Natural killer cell (primary cell): ENCODE measurements around the gene SLC19A1. TPM values are rescaled to one million over a fixed set of nuclear protein-coding genes. Genes with fewer than 3 reads are reported as not detected.

Experiments used
- ATAC-seq, 3 donors: fragments of 150-1000 bp in 2 of 3; fragments of 200-7000 bp in 1 of 3; cut with Tn5 transposase; 1 replicate in 1 of 3; 2 replicates in 2 of 3; pipeline ENCODE4 v1.10.0; 2021; ENCODE audit warnings: mild to moderate bottlenecking in 2 of 3, moderate library complexity in 2 of 3
- DNase-seq, 2 donors: peaks; one replicate each; pipeline versions ENCODE4 v3.0.0 to v3.0.0-alpha.2; 2013 to 2021; ENCODE audit warnings: mixed read lengths in 1 of 2
- H3K27ac ChIP-seq: one replicate; pipeline ENCODE4 v1.5.1; 2013; ENCODE audit warnings: mild to moderate bottlenecking, low read length
- H3K27me3 ChIP-seq: one replicate; pipeline ENCODE4 v1.6.1; 2013; ENCODE audit warnings: low read length; ENCODE audit not compliant: control insufficient read depth, insufficient read depth
- H3K36me3 ChIP-seq: one replicate; pipeline ENCODE4 v1.6.1; 2013; ENCODE audit warnings: low read length; ENCODE audit not compliant: control insufficient read depth, insufficient read depth
- H3K4me1 ChIP-seq: one replicate; pipeline ENCODE4 v1.6.1; 2013; ENCODE audit warnings: low read length; ENCODE audit not compliant: control insufficient read depth, insufficient read depth
- H3K4me3 ChIP-seq: one replicate; pipeline ENCODE4 v1.5.1; 2013; ENCODE audit warnings: low read length
- H3K9me3 ChIP-seq: one replicate; pipeline ENCODE4 v1.6.1; 2013; ENCODE audit warnings: low read length; ENCODE audit not compliant: control insufficient read depth, insufficient read depth
- H3K27ac Mint-ChIP-seq, 2 donors: one replicate each; pipeline ENCODE4 v1.8.0; 2022; ENCODE audit warnings: mild to moderate bottlenecking in 2 of 2, mixed read lengths in 2 of 2, moderate library complexity in 1 of 2
- H3K27me3 Mint-ChIP-seq, 2 donors: one replicate each; pipeline ENCODE4 v1.8.0; 2022; ENCODE audit warnings: low read depth in 2 of 2, mixed read lengths in 2 of 2
- H3K36me3 Mint-ChIP-seq: one replicate; pipeline ENCODE4 v1.8.0; 2022; ENCODE audit warnings: mixed read lengths
- H3K4me1 Mint-ChIP-seq, 2 donors: one replicate each; pipeline ENCODE4 v1.8.0; 2022; ENCODE audit warnings: mixed read lengths in 2 of 2
- H3K4me3 Mint-ChIP-seq: one replicate; pipeline ENCODE4 v1.8.0; 2022; ENCODE audit warnings: mild to moderate bottlenecking, moderate library complexity, mixed read lengths
- H3K9me3 Mint-ChIP-seq, 2 donors: one replicate each; pipeline ENCODE4 v1.8.0; 2022; ENCODE audit warnings: mixed read lengths in 2 of 2
- WGBS: methylation state at CpG from one replicate; pipeline ENCODE4 v1.1.7; 2013; ENCODE audit warnings: missing lambda C conversion rate; ENCODE audit not compliant: insufficient coverage; 5-methylcytosine and 5-hydroxymethylcytosine counted together
- intact Hi-C: fragments of 100-400 bp; cut with micrococcal nuclease; formaldehyde crosslinking; loops from one replicate; pipeline ENCODE4 v1.14.2; 2022
- total RNA-seq, 4 donors: library from RNA; stranded (reverse); fragments of 120-200 nt in 1 of 4; gene quantifications; one replicate each; pipeline versions ENCODE4 v1.2.3 to v1.2.4, GENCODE V29; 2013 to 2022
- TF ChIP-seq, protein P1 (sequence below): fragments of 200-600 bp; IDR thresholded peaks from one replicate; pipeline ENCODE4 v1.8.0; 2022; ENCODE audit warnings: antibody characterized with exemption

The SLC19A1 gene
- total RNA-seq, 3 donors from 2014 or later (not counting 1 experiment from before 2014, with no cell fraction given) = 2.5 to 9.0 (median 4.9) TPM

DNA sequence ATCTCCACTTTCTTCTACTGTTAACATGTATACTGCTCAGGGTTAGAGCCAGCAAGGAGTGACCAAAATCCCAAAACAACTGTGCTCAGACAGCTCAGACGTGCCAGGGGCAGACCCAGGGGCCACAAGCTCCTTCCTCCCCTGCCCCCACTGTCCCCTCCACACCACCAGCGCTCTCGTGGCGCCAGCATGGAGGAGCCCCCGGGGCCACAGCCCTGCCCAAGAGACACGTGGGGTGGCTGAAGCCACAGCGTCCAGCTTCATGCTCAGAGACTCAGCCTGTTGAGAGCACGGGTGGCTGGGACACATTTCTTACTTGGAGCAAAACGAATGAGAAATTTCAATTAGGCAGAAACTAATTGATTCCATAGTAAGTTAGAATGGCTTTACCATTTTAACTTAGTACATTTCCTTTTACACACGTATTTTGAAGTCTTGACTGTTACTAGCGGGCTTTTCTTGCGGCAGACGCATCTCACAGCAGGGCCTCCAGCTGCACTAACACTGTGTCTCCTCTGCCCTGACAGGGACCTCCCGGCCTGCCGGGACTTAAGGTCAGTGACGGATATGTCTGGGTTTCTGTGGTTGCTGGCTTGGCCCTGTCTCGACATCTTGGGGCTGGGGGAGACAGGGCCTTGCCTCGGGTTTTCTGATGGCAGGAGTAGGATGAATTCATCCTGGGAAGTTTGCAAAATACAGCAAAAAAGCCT lies 54.2 kb downstream of the SLC19A1 start:
- Mint-ChIP-seq H3K4me1 (peaks cover 13 to 14% of the 10 kb centered on the region in 2 donors), H3K36me3 (no peaks in the 10 kb centered on the region), H3K4me3 (no peak overlapping the region), H3K9me3 (no peaks in the 10 kb centered on the region), H3K27me3 (no peaks in the 10 kb centered on the region), H3K27ac (no peak overlapping the region)
- WGBS = 79% methylated on average over 18 of the region's 18 CpGs
- H3K9me3 ChIP-seq = no peaks in the 10 kb centered on the region
- H3K4me3 ChIP-seq = no peak overlapping the region
- H3K27me3 ChIP-seq = no peaks in the 10 kb centered on the region
- intact Hi-C loops = no loop called here
- TF ChIP-seq, protein P1, sequence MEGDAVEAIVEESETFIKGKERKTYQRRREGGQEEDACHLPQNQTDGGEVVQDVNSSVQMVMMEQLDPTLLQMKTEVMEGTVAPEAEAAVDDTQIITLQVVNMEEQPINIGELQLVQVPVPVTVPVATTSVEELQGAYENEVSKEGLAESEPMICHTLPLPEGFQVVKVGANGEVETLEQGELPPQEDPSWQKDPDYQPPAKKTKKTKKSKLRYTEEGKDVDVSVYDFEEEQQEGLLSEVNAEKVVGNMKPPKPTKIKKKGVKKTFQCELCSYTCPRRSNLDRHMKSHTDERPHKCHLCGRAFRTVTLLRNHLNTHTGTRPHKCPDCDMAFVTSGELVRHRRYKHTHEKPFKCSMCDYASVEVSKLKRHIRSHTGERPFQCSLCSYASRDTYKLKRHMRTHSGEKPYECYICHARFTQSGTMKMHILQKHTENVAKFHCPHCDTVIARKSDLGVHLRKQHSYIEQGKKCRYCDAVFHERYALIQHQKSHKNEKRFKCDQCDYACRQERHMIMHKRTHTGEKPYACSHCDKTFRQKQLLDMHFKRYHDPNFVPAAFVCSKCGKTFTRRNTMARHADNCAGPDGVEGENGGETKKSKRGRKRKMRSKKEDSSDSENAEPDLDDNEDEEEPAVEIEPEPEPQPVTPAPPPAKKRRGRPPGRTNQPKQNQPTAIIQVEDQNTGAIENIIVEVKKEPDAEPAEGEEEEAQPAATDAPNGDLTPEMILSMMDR = no peak
- DNase-seq (no peak), ATAC-seq (no peak)
- H3K4me1 ChIP-seq = peaks cover 15% of the 10 kb centered on the region
- no peak overlapping the region for H3K27ac ChIP-seq
- no peaks in the 10 kb centered on the region for H3K36me3 ChIP-seq

DNA sequence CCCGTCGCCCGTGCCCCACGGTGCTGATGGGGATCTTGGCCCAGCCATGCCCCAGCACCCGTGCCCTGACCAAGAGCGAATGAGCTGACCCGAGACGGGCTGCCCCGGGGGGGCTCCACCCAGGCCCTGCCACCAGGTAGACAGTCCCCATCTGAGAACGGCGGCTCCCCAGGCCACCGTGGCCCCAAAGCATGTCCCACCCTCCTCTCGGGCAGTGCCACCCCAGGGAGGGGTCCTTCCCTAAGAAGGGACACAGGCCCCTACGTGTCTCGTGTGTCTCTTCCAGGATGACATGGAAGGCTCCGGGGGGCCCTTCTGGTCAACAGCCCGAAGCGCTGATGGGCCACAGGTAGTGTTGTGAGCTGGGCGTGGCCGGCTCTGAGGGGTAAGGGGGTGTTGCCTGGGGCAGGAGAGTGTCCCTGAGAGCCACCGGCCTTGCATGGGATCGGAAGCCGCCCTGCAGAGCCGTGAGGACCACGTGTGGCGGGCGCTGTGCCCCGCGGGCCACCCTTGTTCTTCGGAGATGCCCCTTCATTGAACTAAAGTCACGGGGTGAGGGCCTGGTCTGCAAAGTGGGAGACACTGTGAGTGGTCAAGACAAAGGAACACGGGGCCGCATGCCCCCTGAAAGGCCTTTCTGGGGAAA lies 55.0 kb downstream of the SLC19A1 start:
- Histone ChIP-seq H3K4me1 (peaks cover 22% of the 10 kb centered on the region), H3K27ac (no peak overlapping the region), H3K9me3 (no peaks in the 10 kb centered on the region), H3K36me3 (no peaks in the 10 kb centered on the region), H3K4me3 (no peak overlapping the region), H3K27me3 (no peaks in the 10 kb centered on the region)
- Mint-ChIP-seq H3K36me3 (no peaks in the 10 kb centered on the region), H3K9me3 (no peaks in the 10 kb centered on the region), H3K4me3 (no peak overlapping the region), H3K27ac (no peak overlapping the region), H3K27me3 (no peaks in the 10 kb centered on the region), H3K4me1 (peaks cover 18 to 20% of the 10 kb centered on the region in 2 donors)
- no peak for ATAC-seq
- TF ChIP-seq, protein P1 = no peak
- intact Hi-C loops = no loop called here
- 94% methylated on average over 33 of the region's 33 CpGs for WGBS
- DNase-seq = no peak

DNA sequence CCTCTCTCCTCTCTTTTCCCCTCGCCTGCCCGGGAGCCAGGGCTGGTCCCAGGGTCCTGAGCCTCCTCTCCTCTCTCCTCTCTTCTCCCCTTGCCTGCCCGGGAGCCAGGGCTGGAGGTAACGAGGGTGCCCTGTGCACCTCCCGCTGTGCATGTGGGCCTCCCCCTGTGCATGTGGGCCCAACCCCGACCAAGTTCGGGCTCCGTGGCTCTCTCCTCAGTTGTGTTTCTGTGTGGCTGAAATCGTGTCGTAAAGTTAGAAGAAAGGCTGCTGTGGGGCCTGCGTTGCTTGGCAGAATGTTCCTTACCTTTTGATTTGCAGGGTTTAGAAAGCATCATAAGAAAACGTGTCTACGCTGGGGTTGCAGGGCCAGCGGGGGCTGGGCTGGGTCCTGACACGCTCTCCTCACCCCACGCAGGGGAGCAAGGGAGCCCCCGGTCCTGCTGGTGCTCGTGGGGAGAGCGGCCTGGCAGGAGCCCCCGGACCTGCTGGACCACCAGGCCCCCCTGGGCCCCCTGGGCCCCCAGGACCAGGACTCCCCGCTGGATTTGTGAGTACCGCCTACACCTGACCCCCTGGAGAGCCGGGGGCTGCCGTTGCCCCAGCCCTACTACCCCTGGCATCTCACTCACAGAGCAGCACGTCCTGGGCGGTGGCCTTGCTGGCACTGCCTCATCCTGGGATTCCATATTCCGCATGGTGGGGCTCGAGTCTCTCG lies 55.6 kb downstream of the SLC19A1 start:
- Histone ChIP-seq H3K36me3 (no peaks in the 10 kb centered on the region), H3K9me3 (no peaks in the 10 kb centered on the region), H3K4me1 (peaks cover 29% of the 10 kb centered on the region), H3K27me3 (no peaks in the 10 kb centered on the region), H3K27ac (no peak overlapping the region), H3K4me3 (no peak overlapping the region)
- H3K27me3 Mint-ChIP-seq = no peaks in the 10 kb centered on the region
- no peaks in the 10 kb centered on the region for H3K36me3 Mint-ChIP-seq
- H3K4me3 Mint-ChIP-seq = no peak overlapping the region
- DNase-seq (no peak), ATAC-seq (no peak)
- TF ChIP-seq, protein P1 = no peak
- peaks cover 18 to 20% of the 10 kb centered on the region in 2 donors for H3K4me1 Mint-ChIP-seq
- no peaks in the 10 kb centered on the region for H3K9me3 Mint-ChIP-seq
- H3K27ac Mint-ChIP-seq = no peak overlapping the region
- WGBS = 92% methylated on average over 29 of the region's 29 CpGs
- intact Hi-C loops = no loop called here
